Neural crest cell (in vitro differentiated cells): ENCODE data around the gene CCDC80. TPM values are rescaled to one million over a fixed set of nuclear protein-coding genes. Genes with fewer than 3 reads are reported as not detected.

ENCODE experiments used
- DNase-seq: peaks from one replicate; pipeline ENCODE4 v3.0.0; 2021; ENCODE audit warnings: low read depth, mixed read lengths, low spot score
- H3K27ac Mint-ChIP-seq: one replicate; pipeline ENCODE4 v1.8.0; 2021; ENCODE audit warnings: mild to moderate bottlenecking, mixed read lengths; ENCODE audit not compliant: unreplicated experiment
- H3K27me3 Mint-ChIP-seq: 2 replicates; pipeline ENCODE4 v1.8.0; 2021; ENCODE audit warnings: low read depth, mild to moderate bottlenecking, mixed read lengths
- H3K36me3 Mint-ChIP-seq: 2 replicates; pipeline ENCODE4 v1.8.0; 2021; ENCODE audit warnings: low read depth, mild to moderate bottlenecking, mixed read lengths
- H3K4me1 Mint-ChIP-seq: 2 replicates; pipeline ENCODE4 v1.8.0; 2021; ENCODE audit warnings: mixed read lengths
- H3K4me3 Mint-ChIP-seq: one replicate; pipeline ENCODE4 v1.8.0; 2021; ENCODE audit warnings: mild to moderate bottlenecking, mixed read lengths
- H3K9me3 Mint-ChIP-seq: 2 replicates; pipeline ENCODE4 v1.8.0; 2021; ENCODE audit warnings: mixed read lengths
- CTCF ChIP-seq: fragments of 200-600 bp; sonication (generic); conservative IDR thresholded peaks from 2 replicates; pipeline ENCODE4 v1.5.0; 2021; ENCODE audit warnings: antibody characterized with exemption, mild to moderate bottlenecking
- total RNA-seq: library from RNA; stranded (reverse); gene quantifications from 2 replicates; pipeline ENCODE4 v1.2.1, GENCODE V29; 2021

The CCDC80 gene
- total RNA-seq, 1 donor from 2014 or later: 42.1 TPM

GRCh38 chr3:112654979-112655378, 14.0 kb upstream of the CCDC80 start:
- Mint-ChIP-seq H3K4me3 (no peak overlapping the region), H3K9me3 (no peaks in the 10 kb centered on the region), H3K27ac (no peak overlapping the region), H3K36me3 (no peaks in the 10 kb centered on the region), H3K4me1 (no peaks in the 10 kb centered on the region), H3K27me3 (no peaks in the 10 kb centered on the region)
- TF ChIP-seq CTCF: peak; percentile 47
- no peak for DNase-seq

GRCh38 chr3:112654492-112654891, 13.5 kb upstream of the CCDC80 start:
- H3K27ac Mint-ChIP-seq: no peak overlapping the region
- TF ChIP-seq CTCF: no peak
- no peak overlapping the region for H3K4me3 Mint-ChIP-seq
- H3K36me3 Mint-ChIP-seq: no peaks in the 10 kb centered on the region
- no peak for DNase-seq
- no peaks in the 10 kb centered on the region for H3K4me1 Mint-ChIP-seq
- H3K9me3 Mint-ChIP-seq: no peaks in the 10 kb centered on the region
- no peaks in the 10 kb centered on the region for H3K27me3 Mint-ChIP-seq

GRCh38 chr3:112653881-112654300, 12.9 kb upstream of the CCDC80 start:
- H3K36me3 Mint-ChIP-seq: no peaks in the 10 kb centered on the region
- TF ChIP-seq CTCF: no peak
- no peak overlapping the region for H3K27ac Mint-ChIP-seq
- DNase-seq: no peak
- H3K4me3 Mint-ChIP-seq: no peak overlapping the region
- no peaks in the 10 kb centered on the region for H3K4me1 Mint-ChIP-seq
- H3K9me3 Mint-ChIP-seq: no peaks in the 10 kb centered on the region
- H3K27me3 Mint-ChIP-seq: no peaks in the 10 kb centered on the region

- H3K4me3 Mint-ChIP-seq: no peak overlapping the region
- no peaks in the 10 kb centered on the region for H3K4me1 Mint-ChIP-seq
- no peak for DNase-seq
- H3K36me3 Mint-ChIP-seq: no peaks in the 10 kb centered on the region
- no peak overlapping the region for H3K27ac Mint-ChIP-seq
- H3K27me3 Mint-ChIP-seq: no peaks in the 10 kb centered on the region
- no peak for TF ChIP-seq CTCF
- H3K9me3 Mint-ChIP-seq: no peaks in the 10 kb centered on the region
These were observed 12.4 kb upstream of the CCDC80 start for GRCh38 chr3:112653209-112653871.

- Mint-ChIP-seq H3K27ac (no peak overlapping the region), H3K9me3 (no peaks in the 10 kb centered on the region), H3K4me1 (peaks cover 9% of the 10 kb centered on the region), H3K27me3 (no peaks in the 10 kb centered on the region), H3K36me3 (no peaks in the 10 kb centered on the region), H3K4me3 (no peak overlapping the region)
- no peak for DNase-seq
- TF ChIP-seq CTCF: no peak
These were observed 10.6 kb upstream of the CCDC80 start for GRCh38 chr3:112651516-112651915.
